Thyroid gland (tissue), 4 donors: Measurements from ENCODE around the gene EDC3. TPM values are rescaled to one million over a fixed set of nuclear protein-coding genes. Genes with fewer than 3 reads are reported as not detected.
"Not testable (repeated sequence)": the region's sequence is repeated elsewhere in the genome, so short reads cannot be mapped to it uniquely, and the experiment has no call there.

Experiments
- DNase-seq, 2 donors: peaks; one replicate each; pipeline ENCODE4 v3.0.0-alpha.2; 2019
- H3K27ac ChIP-seq, 3 donors: fragments of 200-600 bp; sonication (generic); 1 replicate in 2 of 3; 2 replicates in 1 of 3; pipeline ENCODE4 v1.5.1; 2016 to 2019; ENCODE audit warnings: mild to moderate bottlenecking in 1 of 3, moderate library complexity in 1 of 3
- H3K27me3 ChIP-seq: fragments of 200-600 bp; sonication (generic); one replicate; pipeline ENCODE4 v1.5.1; 2019
- H3K36me3 ChIP-seq, 2 donors: fragments of 200-600 bp; sonication (generic); one replicate each; pipeline ENCODE4 v1.5.1; 2016 to 2019
- H3K4me1 ChIP-seq, 2 donors: fragments of 200-600 bp; sonication (generic); one replicate each; pipeline ENCODE4 v1.5.1; 2017 to 2019
- H3K4me3 ChIP-seq, 3 donors: fragments of 200-600 bp; sonication (generic); replicated peaks in 1 of 3; 1 replicate in 2 of 3; 2 replicates in 1 of 3; pipeline ENCODE4 v1.5.1; 2016; ENCODE audit warnings: mild to moderate bottlenecking in 1 of 3
- H3K9me3 ChIP-seq: fragments of 200-600 bp; sonication (generic); one replicate; pipeline ENCODE4 v1.5.1; 2017
- CTCF ChIP-seq, 6 experiments: fragments of 200-600 bp in 3 of 6; fragments of 450-650 bp in 3 of 6; sonication (generic) in 3 of 6; IDR thresholded peaks; one replicate each; pipeline ENCODE4 v1.5.1; 2016 to 2019; ENCODE audit warnings: antibody characterized with exemption in 6 of 6, mild to moderate bottlenecking in 2 of 6, inconsistent platforms in 1 of 6, moderate library complexity in 1 of 6
- POLR2A ChIP-seq, 2 donors: fragments of 450-650 bp; IDR thresholded peaks; one replicate each; pipeline ENCODE4 v1.6.1; 2017; ENCODE audit warnings: antibody characterized with exemption in 2 of 2, mild to moderate bottlenecking in 2 of 2, moderate library complexity in 1 of 2
- WGBS, 2 donors: methylation state at CpG; one replicate each; pipeline ENCODE4 v1.1.5; 2017; 5-methylcytosine and 5-hydroxymethylcytosine counted together
- intact Hi-C: fragments of 100-400 bp; cut with DNase I; formaldehyde crosslinking; loops from one replicate; pipeline ENCODE4 v1.15.1; 2023
- total RNA-seq, 4 donors: library from RNA; depleted of rRNA; stranded (reverse); fragments of >200 nt; gene quantifications; one replicate each; pipeline ENCODE4 v1.2.3, GENCODE V29; 2016

Gene EDC3
- total RNA-seq, 4 donors from 2014 or later: 16.3 to 64.7 (median 25.7) TPM

DNA sequence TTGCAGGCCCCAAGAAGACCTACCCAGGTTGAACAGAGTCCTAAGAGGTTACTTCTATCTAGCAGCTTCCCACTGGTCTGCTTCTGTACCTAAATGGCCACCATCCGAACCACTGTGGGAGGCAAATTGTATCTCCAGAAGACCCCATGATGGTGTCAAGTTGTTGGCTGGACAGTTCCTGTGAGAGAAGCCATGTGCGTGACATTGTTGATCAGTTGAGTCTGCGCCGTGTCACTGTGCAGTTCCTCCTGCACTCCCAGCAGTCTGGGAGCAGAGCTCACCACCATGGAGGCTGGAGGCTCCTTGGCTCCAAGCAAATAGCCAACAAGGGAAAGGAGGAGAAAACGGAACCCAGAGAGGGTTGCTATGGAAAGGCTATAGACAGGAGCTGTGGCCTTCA is 37.0 kb upstream of the EDC3 start:
- Histone ChIP-seq H3K9me3 (no peaks in the 10 kb centered on the region), H3K27ac (no peak overlapping the region), H3K27me3 (no peaks in the 10 kb centered on the region), H3K4me1 (peaks cover 2% of the 10 kb centered on the region in 2 donors), H3K36me3 (no peaks in the 10 kb centered on the region), H3K4me3 (no peak overlapping the region)
- WGBS, 2 donors: 89 to 94% methylated on average over 5 of the region's 5 CpGs
- no peak for DNase-seq
- intact Hi-C loops: no loop called here
- no peak for TF ChIP-seq POLR2A (IDR thresholded peaks at IDR 0.05)
- TF ChIP-seq CTCF (IDR thresholded peaks at IDR 0.05): no peak

- TF ChIP-seq POLR2A (IDR thresholded peaks at IDR 0.05) (no peak), CTCF (IDR thresholded peaks at IDR 0.05) (no peak)
- no peaks in the 10 kb centered on the region for H3K9me3 ChIP-seq
- intact Hi-C loops: no loop called here
Observed at GRCh38 chr15:74730619-74731316, 34.9 kb upstream of the EDC3 start.

DNA sequence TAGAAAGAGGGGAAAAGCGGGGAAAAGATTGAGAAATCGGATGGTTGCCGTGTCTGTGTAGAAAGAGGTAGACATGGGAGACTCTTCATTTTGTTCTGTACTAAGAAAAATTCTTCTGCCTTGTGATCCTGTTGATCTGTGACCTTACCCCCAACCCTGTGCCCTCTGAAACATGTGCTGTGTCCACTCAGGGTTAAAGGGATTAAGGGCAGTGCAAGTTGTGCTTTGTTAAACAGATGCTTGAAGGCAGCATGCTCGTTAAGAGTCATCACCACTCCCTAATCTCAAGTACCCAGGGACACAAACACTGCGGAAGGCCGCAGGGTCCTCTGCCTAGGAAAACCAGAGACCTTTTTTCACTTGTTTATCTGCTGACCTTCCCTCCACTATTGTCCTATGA is 33.5 kb upstream of the EDC3 start:
- H3K27me3 ChIP-seq, H3K4me3 ChIP-seq, H3K27ac ChIP-seq, intact Hi-C loops, H3K9me3 ChIP-seq, H3K36me3 ChIP-seq, DNase-seq: not testable (repeated sequence)
- peaks cover 14 to 21% of the 10 kb centered on the region in 2 donors for H3K4me1 ChIP-seq
- WGBS, 2 donors: 49 to 65% methylated on average over 6 of the region's 6 CpGs

More at GRCh38 chr15:74730619-74731316, 34.9 kb upstream of the EDC3 start:
- no peaks in the 10 kb centered on the region for H3K36me3 ChIP-seq
- peaks cover 11 to 17% of the 10 kb centered on the region in 2 donors for H3K4me1 ChIP-seq
- no peak overlapping the region for H3K27ac ChIP-seq
- no peaks in the 10 kb centered on the region for H3K27me3 ChIP-seq
- H3K4me3 ChIP-seq: no peak overlapping the region
- 82 to 90% methylated on average over 7 of the region's 7 CpGs for WGBS, 2 donors
- no peak for DNase-seq

DNA sequence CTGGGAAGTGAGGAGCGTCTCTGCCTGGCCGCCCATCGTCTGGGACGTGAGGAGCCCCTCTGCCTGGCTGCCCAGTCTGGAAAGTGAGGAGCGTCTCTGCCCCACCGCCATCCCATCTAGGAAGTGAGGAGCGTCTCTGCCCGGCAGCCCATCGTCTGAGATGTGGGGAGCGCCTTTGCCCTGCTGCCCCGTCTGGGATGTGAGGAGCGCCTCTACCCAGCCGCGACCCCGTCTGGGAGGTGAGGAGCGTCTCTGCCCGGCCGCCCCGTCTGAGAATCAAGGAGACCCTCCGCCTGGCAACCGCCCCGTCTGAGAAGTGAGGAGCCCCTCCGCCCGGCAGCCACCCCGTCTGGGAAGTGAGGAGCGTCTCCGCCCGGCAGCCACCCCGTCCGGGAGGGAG is 32.9 kb upstream of the EDC3 start:
- intact Hi-C loops, DNase-seq, H3K9me3 ChIP-seq, H3K27me3 ChIP-seq, H3K4me3 ChIP-seq, H3K36me3 ChIP-seq, H3K27ac ChIP-seq: not testable (repeated sequence)
- peaks cover 14 to 21% of the 10 kb centered on the region in 2 donors for H3K4me1 ChIP-seq
- 72 to 84% methylated on average over 11 to 15 of the region's 30 CpGs for WGBS, 2 donors

GRCh38 chr15:74727727-74728126 is 31.9 kb upstream of the EDC3 start:
- H3K27ac ChIP-seq: no peak overlapping the region
- WGBS, 2 donors: 53 to 71% methylated on average over 6 to 7 of the region's 7 CpGs

More at GRCh38 chr15:74727727-74728126, 31.9 kb upstream of the EDC3 start:
- H3K36me3 ChIP-seq: no peaks in the 10 kb centered on the region
- H3K4me3 ChIP-seq: no peak overlapping the region
- DNase-seq: peak; percentile 13 to 18
- no peaks in the 10 kb centered on the region for H3K27me3 ChIP-seq
- TF ChIP-seq CTCF (IDR thresholded peaks at IDR 0.05) (no peak), POLR2A (IDR thresholded peaks at IDR 0.05) (no peak)
- intact Hi-C loops: no loop called here
- peaks cover 14 to 21% of the 10 kb centered on the region in 2 donors for H3K4me1 ChIP-seq
- H3K9me3 ChIP-seq: no peaks in the 10 kb centered on the region
